ENCODE data around the gene PBX1.
A peak's percentile ranks its signal among the peaks of the same experiment; 100 is the strongest.

PBX1 gene

DNA sequence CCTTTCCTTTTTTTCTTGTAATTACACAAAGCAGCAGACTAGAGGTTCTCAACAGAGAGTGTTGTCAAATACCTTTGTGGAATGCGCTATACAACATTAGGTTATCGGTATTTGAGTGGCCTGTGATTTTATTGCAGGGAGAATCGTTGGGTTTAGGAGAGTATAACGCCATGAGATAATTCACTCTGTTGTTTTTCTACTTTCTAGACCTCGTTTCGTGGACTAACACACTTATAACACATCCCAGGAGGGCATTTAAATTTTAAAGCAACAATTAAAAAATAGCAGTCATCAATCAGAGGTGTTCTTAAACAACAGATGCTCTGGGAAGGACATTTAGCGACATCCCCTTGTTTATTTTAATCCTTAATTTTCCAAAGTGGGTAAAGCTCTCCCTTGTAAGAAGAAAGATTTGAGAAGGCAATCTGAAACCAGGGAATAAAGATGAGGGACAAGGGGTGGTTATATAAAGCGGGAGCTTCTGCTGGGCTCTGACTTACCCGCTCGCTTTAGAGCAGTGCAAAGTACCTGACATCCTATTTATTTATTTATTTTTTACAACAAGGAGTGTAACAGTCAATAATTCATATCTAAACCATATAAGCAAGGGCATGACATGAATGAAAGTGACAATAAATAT, 4.9 kb downstream of the PBX1 start:
- DNase-seq (ENCODE audit: low read depth): no peak

DNA sequence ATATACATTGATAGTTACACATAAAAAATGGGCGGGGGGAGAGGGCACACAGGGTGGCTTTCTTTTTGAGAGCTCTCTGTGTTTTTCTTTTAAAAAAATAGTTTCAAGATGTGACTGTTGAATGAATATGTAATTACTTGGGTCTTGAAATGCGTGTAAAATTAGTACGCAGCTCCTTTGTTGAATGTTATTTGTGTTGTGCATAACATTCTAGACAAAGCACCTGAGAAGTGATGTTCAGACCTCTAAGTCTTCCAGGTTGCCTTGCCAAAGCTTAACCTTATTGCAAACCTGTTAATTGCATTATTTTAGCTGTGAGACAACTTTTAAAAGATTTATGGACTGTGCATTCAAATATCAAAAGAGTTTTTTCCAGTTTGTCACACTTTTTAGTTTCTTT, 5.4 kb downstream of the PBX1 start:
- no peak for DNase-seq (ENCODE audit: low read depth)

DNA sequence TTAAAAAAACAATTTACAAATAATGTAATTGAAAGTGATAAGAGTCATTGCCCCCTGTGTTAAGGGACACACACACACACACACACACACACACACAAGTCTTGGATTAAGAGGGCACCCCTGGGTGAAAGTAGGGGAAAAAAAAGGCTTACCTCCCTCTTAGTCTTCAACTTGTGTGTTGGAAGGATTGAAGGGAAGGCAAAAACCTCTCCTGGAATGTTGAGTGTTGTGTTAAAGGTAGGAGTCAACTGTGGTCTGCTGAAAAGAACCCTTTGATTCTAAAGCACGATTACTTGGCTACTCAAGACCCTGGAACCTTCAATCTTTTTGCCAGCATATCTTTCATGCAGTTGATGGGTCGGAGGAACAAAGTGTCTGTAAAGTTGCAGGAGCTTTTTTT, 6.4 kb downstream of the PBX1 start:
- DNase-seq (ENCODE audit: low read depth): no peak

DNA sequence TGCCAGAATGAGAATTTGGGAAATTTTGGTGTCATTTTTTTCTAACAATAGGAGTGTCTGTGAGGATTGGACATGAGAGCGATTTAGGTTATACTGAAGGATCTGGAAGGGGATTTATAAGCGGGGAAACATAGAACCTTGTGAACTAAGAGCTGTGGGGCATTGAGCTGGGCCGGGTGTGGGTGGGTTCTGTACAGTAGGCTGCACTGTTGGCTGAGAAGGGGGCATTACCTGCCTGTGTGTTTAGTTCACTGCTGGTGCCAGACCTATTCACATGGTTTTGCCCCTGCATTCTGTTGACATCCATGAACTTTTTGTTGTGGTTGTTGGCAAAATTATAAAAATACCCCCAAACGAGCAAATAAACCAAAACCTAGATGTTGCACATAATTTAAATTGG, 8.8 kb downstream of the PBX1 start:
- no peak for DNase-seq (ENCODE audit: low read depth)

DNA sequence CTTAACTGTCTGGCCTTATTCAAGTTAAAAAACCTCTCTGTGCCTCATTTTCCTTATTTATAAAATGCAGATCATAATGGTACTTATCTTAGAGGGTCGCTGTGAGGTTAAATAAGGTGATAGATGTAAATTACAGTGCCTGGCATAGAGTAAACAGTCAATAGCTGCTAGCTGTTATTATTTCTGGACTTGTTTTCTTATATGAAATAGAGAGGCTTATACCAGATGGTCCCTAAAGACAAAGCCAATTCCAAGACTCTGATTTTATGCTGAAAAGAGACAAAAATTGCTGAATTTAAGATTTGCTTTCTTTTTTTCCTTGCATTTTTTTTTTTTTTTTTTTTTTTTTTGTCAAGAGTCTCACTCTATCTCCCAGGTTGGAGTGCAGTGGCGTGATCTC, 10.3 kb downstream of the PBX1 start:
- DNase-seq (ENCODE audit: low read depth): no peak

DNA sequence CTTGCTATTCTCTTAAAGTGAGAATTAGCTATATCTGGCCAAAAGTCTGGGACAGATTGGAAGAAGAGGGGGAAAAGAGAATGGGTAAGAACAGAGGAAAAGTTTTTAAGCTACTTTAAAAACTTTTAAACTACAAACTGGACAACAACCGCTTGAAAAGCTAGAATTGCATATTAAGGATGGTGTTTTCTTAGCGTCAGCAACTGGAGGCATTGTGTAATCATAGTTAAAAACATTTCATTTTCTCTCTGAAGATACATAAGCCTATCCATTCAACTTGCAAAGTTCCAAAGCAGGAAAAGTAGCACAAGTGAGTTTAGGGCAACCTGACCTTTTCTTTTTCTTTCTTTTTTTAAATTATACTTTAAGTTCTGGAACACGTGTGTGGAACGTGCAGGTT, 10.9 kb downstream of the PBX1 start:
- DNase-seq (ENCODE audit: low read depth): no peak

DNA sequence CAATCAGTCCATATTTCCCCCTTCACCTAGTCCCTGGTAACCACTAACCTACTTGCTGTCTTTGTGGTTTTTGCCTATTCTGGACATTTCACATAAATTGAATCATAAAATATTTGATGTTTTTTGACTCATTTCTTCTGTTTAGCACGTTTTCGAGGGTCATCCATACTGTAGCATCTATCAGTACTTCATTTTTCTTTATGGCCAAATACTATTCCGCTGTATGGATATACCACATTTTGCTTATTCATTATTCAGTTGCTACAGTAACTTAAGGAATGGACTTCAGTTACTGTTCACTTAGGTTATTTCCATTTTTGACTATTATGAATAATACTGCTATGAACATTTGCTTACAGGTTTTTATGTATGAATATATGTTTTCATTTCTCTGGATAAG, 12.3 kb downstream of the PBX1 start:
- DNase-seq (ENCODE audit: low read depth): no peak

DNA sequence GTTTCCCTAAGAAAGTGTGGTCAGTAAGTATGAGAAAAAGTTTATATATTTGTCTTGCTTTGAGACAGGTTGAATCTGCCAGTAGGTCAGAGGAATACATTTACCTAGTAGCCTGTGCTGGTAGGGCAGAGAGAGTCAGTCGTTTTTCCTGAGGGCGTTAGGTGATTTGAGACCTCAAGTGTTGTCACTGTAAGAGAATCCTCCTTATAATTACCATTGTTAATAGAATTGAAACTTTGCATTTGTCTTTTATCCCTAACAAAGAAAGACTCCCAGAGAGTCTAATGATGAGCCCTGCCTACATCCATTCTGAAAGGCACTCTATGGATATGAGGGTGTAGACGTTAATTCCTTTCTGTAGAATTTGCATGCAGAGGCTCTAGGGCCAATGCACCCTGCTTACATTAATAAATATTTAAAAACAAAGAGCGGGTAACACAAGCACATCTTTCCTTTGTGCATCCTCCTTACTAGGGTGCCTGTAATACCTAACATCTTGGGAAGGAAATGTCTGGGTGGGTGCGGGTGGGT, 16.4 kb downstream of the PBX1 start:
- no peak for DNase-seq (ENCODE audit: low read depth)

DNA sequence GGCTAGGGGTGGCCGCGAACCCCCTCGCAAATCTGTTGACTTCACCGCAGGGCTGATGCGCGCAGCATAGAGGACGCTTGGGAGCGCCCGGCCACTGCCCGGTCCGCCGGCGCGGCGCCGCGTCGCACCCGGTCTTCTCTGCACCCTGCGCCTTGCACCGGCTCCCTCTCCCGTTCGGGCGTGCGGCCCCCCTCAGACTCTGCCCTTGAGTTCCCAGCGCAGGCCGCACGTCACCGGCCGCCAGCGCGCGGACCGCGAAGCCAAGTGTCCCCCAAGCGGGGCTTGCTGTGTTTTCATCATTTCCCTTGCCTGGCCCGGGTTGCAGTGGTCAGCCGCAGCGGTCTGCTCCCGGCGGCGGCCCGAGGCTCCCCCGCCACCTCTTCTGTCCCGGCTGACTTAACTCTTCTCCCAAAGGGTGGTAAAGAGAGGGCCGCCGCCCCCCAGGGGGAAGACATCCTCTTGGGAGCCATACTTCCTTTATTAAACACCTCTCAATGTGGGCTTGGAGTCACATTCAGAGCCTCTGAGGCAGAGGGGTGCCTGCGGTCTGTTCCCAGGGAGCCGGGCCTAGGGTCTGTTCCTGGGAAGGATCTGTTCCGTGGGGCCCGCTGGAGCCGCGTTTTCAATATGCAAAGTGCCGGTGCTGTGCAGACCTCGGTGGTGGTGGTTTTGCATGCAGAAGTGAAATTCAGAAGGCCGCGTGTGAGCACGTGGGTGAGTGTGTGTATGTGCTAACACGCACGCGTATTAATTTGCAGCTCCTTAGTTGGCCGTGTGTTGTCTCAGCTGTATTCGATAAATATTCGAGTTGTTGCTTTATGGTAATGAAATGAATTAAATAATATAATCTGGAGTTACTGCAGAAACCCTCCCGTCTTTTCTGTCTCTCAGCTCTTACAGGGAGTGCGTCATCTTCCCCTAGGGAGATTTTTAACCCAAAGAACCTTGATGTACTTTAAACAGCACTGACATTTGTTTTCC, 17.6 kb downstream of the PBX1 start:
- peak; percentile 83 for DNase-seq (ENCODE audit: low read depth)

DNA sequence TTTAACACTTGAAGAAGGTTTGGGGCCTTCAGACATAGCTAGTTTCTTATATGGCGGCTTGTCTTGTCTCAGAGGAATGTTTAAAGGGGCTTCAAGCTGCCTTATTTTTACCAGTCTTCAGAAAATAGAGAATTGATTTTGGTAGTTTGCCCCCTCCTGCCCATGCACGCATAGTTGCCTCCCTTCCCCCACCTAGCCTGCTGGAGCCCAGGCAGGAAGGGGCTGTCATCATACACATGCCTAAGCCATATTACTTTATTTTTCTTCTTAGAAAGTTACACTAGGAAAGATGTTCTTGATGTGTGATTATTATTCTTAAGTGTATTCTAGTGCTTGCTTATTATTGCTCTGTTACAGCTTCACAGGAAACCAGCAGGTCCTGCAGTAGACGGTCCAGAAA, 18.3 kb downstream of the PBX1 start:
- DNase-seq (ENCODE audit: low read depth): no peak

DNA sequence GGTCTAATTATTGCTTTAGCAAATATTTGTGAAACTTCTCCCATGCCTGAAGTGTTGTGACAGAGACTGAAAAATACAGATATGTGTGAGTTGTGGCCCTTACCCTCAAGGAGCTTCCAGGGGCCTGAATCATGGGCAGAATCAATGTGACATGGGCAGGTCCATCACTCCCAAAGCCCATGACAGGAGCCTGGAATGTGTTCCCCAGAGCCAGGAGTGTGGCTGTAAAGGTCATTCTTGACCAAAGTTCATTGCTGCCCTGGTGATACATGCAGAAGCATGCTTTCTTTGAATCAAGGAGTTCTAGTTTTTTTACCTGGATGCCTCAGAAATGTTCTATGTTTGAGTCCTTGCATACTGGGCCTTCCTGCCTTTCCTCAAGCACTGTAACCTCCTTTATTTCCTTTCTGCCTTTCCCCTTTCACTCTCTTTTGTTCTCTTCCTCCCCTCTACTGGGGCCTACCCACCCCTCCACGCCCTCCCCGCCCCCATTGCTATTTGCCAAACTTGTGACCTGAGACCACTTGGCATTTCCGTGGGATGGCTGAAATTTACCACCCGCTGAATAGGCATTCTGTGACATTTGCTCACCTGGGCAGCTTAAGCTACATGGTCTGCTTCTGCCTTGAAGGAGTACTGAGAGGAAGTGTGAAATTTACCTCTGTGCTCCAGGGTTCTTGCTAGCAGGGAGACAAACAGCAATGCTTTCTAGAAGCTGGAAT, 19.7 kb downstream of the PBX1 start:
- DNase-seq (ENCODE audit: low read depth): no peak

DNA sequence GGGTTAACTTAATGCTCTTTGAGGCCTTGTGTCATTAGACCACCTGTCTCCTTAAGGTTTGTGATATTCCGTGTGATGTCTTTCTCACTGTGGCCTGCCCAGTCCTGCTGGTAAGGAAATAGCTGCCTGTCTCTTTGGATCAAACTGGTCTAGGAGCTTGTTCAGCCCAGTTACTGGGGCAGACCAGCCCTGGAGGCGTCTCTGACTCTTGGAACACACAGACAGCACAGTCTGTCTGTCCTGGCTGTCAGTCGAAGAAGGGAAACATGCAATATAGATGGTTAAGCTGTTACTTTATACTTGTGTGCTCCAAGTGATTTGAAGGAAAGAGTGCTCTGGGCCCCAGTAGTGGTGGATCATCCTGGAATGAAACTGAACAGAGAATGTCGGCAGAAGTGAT, 20.4 kb downstream of the PBX1 start:
- DNase-seq (ENCODE audit: low read depth): no peak

DNA sequence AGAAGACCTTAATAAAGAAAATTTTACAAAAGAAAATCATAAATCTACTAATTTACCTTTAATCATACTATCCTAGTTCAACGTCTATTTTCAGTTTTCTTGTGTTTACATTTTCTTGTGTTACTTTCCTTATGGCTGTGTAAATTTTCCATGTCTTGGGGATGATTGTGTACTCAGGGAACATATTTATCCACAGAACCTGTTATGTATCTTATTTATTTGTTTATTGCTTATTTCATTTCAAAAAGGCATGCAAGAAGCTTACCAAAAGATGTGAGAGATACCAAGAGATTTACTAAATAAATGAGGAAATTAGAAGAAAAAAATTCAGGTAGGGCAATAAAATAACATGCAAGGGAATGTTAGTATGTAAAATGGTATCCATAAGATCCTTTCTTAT, 22.8 kb downstream of the PBX1 start:
- DNase-seq (ENCODE audit: low read depth): no peak

DNA sequence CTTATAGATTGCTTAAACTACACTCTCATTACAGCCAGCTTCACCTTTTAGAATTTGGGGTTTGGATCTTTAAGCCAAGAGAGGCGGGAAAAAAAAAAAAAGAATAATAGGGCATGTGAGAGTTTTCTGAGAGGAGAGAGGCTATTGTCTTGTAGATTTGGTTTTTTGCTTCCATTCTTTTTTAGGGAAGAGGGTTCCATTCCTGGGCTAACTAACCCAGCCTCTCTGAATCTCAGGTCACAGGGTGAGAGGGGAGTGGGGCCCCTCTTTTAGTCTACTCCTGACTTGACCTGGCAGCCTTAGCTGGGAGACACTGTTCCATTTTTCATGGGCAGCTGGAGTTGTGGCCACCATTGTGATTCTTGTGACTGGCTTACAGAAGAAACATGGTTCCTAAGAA, 24.2 kb downstream of the PBX1 start:
- no peak for DNase-seq (ENCODE audit: low read depth)

DNA sequence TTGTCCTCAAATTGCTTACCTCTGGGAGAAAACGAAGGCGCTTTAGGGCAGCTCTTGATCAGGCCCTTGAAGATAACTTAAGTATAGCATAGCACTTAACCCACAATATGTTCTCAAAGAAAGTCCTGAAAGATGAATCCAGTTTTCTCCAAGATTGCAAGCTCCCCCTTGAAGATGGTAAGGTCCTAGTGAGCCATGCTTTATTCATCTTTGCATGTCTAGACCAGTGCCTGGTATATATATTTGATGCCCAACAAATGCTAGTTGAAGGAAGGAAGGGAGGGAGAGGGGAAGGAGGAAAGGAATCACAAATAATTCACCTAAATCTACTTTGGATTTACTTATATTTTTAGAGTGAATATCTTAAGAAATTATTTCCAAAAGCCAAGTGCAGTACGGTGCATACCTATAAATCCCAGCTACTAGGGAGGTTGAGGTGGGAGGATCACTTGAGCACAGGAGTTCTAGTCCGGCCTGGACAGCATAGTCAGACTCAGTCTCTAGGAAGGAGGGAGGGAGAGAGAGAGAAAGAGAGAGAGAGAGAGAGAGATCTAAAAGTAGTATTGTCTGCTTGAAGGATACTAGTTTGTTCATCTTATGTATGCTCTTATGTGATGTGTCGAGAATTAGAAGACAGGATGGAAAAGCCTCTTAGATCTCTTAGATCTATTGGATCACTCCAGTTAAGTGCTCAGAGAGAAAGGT, 25.0 kb downstream of the PBX1 start:
- DNase-seq (ENCODE audit: low read depth): no peak

DNA sequence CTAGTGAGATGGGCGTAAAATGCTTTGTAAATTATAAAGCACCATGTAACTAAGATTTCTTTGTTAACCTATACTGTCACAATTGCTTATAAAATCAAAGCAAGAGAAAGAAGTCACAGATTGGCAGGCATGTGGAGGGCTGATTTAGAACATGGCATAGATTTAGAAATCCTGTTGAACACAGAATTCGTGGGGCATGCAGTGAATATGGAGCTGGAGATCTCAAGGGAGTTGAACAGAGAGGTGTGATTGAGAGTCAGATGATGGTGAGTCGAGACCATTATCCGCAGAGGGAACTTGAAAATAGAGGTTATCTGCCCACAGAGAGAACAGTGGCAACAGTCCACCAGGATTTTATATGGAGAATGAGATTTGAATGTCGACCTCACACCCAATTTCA, 27.6 kb downstream of the PBX1 start:
- no peak for DNase-seq (ENCODE audit: low read depth)

DNA sequence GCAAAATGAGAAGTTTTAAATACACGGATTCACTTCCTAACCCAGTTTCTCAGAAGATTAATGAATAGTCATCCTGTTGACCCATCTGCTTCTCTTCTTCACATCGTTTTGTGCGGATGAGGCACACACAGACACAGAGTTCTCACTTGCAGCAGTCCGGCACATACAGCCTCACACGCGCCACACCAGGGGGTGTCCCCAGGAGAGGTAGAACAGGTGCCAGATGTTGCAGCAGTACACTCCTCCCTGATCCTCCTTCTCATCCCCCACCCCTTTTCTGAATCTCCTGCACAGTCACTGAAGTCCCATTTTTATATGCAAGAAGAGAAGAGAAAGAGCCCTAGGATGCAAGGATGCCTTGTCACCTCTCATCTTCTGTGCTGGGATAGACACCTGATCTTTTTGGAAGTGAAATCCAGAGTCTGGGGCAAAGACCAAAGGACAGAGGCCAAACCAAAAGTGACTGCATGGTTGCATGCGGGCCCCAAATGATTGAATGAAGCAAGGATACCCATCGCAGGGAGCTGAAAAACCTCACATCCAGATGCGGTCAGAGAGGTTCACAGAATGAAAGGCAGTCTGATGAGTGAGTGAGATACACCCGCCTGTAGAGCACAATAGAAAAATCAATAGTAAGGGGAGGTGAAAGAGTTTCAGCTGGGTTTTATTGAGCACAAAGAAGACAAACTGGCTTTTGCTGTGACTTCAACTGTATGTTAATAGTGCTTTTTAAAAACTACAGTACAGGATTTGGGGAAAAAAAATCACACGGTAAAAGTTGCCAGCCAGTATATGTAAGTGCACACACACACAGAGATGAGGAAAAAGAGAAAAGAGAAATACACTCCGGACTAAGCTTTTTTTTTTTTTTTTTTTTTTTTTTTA, 28.9 kb downstream of the PBX1 start:
- DNase-seq (ENCODE audit: low read depth): no peak

DNA sequence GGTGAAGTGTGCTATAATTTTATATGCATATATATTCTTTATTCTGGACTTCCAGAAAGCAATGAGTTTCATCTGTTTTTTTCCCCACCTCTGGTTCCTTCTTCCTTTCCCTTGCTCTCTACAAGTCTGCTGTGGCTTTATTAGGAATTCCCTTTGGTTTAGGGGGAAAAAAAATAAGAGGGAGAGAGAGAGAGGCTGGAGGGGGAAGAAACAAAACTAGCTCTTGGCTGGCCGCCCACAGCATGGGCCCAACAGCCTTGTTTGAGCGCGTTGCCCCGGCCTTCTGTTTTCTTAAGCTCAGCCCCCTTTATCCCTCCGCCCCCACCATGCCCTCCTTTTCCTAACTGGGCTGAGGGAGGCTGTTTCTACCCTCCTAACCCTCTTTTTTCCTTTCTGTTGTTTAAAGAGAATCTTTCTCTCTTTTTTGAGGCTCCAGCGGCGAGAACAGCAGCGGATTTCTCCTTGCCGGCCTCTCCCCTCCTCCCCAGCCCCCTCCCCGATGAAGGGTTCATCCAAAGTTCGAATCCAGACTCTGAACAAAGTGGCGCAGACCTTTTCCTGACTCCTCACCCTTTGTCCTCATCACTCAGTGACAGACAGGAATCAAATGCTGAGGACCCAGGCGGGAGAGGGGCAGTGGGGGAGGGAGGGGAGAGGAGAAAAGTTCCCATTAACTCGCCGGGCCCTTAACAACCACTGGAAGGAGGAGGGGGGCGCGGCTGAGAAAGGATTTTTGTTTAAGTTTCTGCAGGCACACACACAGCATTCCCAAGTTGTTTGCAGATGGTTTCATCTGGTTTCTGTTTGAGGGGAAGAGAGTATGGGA, 29.7 kb downstream of the PBX1 start:
- peak; percentile 65 for DNase-seq (ENCODE audit: low read depth)

DNA sequence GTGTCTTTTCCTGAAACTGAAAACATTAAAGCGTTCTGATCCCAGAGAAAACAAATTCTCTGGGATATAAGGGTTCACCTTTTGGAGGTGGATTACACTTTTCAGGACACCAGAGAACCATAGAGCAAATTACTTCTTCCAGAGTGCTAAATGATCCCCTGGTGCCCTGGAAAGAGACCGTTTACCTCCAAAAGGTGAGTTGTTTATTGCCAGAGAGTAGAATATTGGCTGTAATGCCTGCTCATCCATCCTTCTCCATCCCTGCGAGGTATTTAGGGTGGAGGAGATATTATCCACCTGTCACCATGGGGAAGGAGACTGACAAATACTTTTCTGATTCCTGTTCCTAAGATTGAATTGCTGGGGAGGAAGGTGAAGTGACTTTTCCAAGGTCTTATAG, 30.4 kb downstream of the PBX1 start:
- no peak for DNase-seq (ENCODE audit: low read depth)

DNA sequence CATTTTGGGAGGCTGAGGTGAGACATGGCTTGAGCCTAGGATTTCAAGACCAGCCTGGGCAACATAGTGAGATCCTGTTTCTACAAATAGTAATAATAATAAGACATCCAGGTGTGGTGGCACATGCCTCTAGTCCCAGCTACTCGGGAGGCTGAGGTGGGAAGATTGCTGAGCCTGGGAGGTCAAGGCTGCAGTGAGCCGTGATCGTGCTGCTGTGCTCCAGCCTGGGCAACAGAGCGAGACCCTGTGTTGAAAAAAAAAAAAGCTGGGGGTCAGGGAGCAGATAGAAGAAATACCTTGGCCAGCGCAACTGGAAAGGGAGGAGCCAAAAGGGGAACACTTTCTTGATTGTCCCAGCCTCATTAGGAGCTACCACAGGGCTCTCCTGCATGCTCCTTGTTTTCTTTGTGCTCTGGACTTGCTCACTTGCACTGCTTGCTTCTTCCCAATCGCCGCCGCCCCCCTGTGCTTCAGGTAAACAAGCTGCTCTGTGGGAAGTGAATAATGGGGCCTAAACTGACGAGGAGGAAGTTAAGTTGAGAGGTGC, 31.1 kb downstream of the PBX1 start:
- DNase-seq (ENCODE audit: low read depth): no peak

Data from fibroblast of gingiva (primary cell).